ENCODE results near the gene LIN37. TPM values are rescaled to one million over a fixed set of nuclear protein-coding genes. Genes with fewer than 3 reads are reported as not detected.
A peak's percentile ranks its signal among the peaks of the same experiment; 100 is the strongest.

LIN37 gene
- total RNA-seq, 4 donors from 2014 or later = 6.8 to 31.6 (median 16.9) TPM

GRCh38 chr19:35739275-35740107 lies 8.9 kb upstream of the LIN37 start:
- Histone ChIP-seq H3K36me3 (no peaks in the 10 kb centered on the region), H3K27me3 (no peaks in the 10 kb centered on the region), H3K9me3 (no peaks in the 10 kb centered on the region), H3K4me3 (peak overlapping the region; percentile 60 to 62), H3K27ac (peak overlapping the region in 1 of 2 donors; percentile 82), H3K4me1 (peaks cover 0 to 10% of the 10 kb centered on the region in 2 donors)
- TF ChIP-seq POLR2A (IDR thresholded peaks at IDR 0.05) = no peak
- TF ChIP-seq, protein P1, sequence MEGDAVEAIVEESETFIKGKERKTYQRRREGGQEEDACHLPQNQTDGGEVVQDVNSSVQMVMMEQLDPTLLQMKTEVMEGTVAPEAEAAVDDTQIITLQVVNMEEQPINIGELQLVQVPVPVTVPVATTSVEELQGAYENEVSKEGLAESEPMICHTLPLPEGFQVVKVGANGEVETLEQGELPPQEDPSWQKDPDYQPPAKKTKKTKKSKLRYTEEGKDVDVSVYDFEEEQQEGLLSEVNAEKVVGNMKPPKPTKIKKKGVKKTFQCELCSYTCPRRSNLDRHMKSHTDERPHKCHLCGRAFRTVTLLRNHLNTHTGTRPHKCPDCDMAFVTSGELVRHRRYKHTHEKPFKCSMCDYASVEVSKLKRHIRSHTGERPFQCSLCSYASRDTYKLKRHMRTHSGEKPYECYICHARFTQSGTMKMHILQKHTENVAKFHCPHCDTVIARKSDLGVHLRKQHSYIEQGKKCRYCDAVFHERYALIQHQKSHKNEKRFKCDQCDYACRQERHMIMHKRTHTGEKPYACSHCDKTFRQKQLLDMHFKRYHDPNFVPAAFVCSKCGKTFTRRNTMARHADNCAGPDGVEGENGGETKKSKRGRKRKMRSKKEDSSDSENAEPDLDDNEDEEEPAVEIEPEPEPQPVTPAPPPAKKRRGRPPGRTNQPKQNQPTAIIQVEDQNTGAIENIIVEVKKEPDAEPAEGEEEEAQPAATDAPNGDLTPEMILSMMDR (IDR thresholded peaks at IDR 0.05) = no peak
- no peak for DNase-seq
- intact Hi-C loops (cut with DNase I; ENCODE audit: low total_unique reads) = no loop called here

DNA sequence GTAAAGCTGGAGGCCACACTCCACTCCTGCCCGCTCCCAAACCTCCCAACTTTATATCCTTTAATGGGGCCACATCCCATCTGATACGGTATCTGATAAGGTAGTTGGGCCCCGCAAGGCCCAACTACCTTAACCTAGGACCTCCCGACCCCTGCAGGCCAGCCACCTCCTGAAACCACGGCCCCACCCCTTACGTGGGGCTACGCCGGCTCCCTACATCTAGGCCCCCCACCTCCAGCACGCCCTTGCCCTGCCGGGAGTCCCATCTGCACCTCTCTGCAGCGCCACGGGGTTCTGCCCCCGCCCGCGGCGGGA lies 8.3 kb upstream of the LIN37 start:
- Histone ChIP-seq H3K36me3 (no peaks in the 10 kb centered on the region), H3K27me3 (no peaks in the 10 kb centered on the region), H3K9me3 (no peaks in the 10 kb centered on the region), H3K4me3 (peak overlapping the region; percentile 60 to 62), H3K27ac (peak overlapping the region; percentile 56 to 82), H3K4me1 (peaks cover 0 to 10% of the 10 kb centered on the region in 2 donors)
- DNase-seq = no peak
- intact Hi-C loops (cut with DNase I; ENCODE audit: low total_unique reads) = no loop called here
- TF ChIP-seq, protein P1 (IDR thresholded peaks at IDR 0.05) = no peak
- no peak for TF ChIP-seq POLR2A (IDR thresholded peaks at IDR 0.05)

DNA sequence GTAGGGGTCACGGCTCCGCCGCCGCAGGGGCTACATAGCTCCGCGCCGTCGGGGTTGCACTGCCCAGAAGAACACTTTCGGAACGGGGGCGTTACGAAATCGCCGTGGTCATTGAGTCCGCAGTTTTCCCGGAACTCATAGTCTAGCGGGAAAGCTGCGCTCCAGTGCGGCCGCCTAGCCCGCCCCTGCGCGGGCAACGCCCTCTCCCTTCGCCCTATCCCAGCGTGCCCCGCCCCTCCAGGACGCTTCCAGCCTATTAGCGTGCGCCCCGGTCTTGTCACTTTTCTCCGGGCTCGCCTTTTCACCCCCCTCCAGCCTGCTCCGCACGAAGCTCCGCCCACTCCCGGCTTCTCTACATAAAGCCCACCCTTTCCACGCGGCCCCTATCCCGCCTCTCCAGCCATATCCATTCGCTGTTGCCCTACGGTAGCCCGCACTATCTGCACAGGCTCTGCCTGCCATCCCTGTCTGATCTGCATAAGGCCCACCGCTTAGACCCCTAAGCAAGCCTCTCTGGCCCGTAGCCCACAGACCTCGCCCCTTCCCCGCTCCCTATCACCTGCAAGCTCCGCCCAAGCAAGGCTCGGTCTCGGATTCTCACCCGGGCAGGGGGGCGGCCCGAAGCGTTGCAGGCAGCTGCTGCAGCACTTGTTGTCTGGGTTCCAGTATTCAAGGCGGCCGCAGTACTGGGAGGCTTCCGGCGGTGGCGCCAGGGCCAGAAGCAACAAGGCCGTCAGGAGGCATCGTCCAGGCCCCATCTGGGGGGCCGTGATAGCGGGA lies 7.8 kb upstream of the LIN37 start:
- H3K4me1 ChIP-seq = peaks cover 0 to 10% of the 10 kb centered on the region in 2 donors
- peak; percentile 98 for DNase-seq
- H3K27ac ChIP-seq = peak overlapping the region; percentile 56 to 82
- H3K9me3 ChIP-seq = no peaks in the 10 kb centered on the region
- peak overlapping the region; percentile 60 to 62 for H3K4me3 ChIP-seq
- intact Hi-C loops (cut with DNase I; ENCODE audit: low total_unique reads) = no loop called here
- H3K27me3 ChIP-seq = no peaks in the 10 kb centered on the region
- H3K36me3 ChIP-seq = no peaks in the 10 kb centered on the region
- peak; percentile 12 to 22 for TF ChIP-seq POLR2A (IDR thresholded peaks at IDR 0.05)
- TF ChIP-seq, protein P1 (IDR thresholded peaks at IDR 0.05) = no peak

- TF ChIP-seq, protein P1 (IDR thresholded peaks at IDR 0.05) = no peak
- TF ChIP-seq POLR2A (IDR thresholded peaks at IDR 0.05) = no peak
- no peak for DNase-seq
- Histone ChIP-seq H3K27me3 (no peaks in the 10 kb centered on the region), H3K36me3 (no peaks in the 10 kb centered on the region), H3K4me3 (peak overlapping the region; percentile 60 to 62), H3K4me1 (peaks cover 2 to 14% of the 10 kb centered on the region in 2 donors), H3K27ac (peak overlapping the region; percentile 42 to 69), H3K9me3 (no peaks in the 10 kb centered on the region)
- intact Hi-C loops (cut with DNase I; ENCODE audit: low total_unique reads) = no loop called here
Observed at GRCh38 chr19:35741203-35741515, 7.2 kb upstream of the LIN37 start.
